Stomach smooth muscle (tissue), 2 donors: Measurements from ENCODE around the gene AGMO.
"Not testable (repeated sequence)": the region's sequence is repeated elsewhere in the genome, so short reads cannot be mapped to it uniquely, and the experiment has no call there.

ENCODE experiments used
- H3K27ac ChIP-seq: one replicate; pipeline ENCODE4 v1.7.0; 2013; ENCODE audit warnings: mild to moderate bottlenecking, low read length, inconsistent platforms
- H3K27me3 ChIP-seq, 2 donors: one replicate each; pipeline ENCODE4 v1.7.0; 2013; ENCODE audit warnings: low read length in 2 of 2; ENCODE audit not compliant: insufficient read depth in 2 of 2, control insufficient read depth in 1 of 2
- H3K36me3 ChIP-seq, 2 donors: one replicate each; pipeline ENCODE4 v1.7.0; 2013; ENCODE audit warnings: low read length in 2 of 2; ENCODE audit not compliant: control insufficient read depth in 2 of 2, insufficient read depth in 2 of 2
- H3K4me1 ChIP-seq: one replicate; pipeline ENCODE4 v1.7.0; 2013; ENCODE audit warnings: low read length; ENCODE audit not compliant: control insufficient read depth, insufficient read depth
- H3K4me3 ChIP-seq, 2 donors: one replicate each; pipeline ENCODE4 v1.7.0; 2013; ENCODE audit warnings: low read length in 2 of 2
- H3K9ac ChIP-seq, 2 donors: one replicate each; pipeline ENCODE4 v1.7.0; 2013; ENCODE audit warnings: low read length in 2 of 2, mild to moderate bottlenecking in 1 of 2
- H3K9me3 ChIP-seq, 2 donors: one replicate each; pipeline ENCODE4 v1.7.0; 2013; ENCODE audit warnings: low read length in 2 of 2; ENCODE audit not compliant: control insufficient read depth in 2 of 2
- donor health status: healthy.
- donor health status: Pancreatic carcinoma.

Gene AGMO

GRCh38 chr7:15560968-15561367, 847 bp downstream of the AGMO start:
- H3K9ac ChIP-seq, result no peak overlapping the region
- no peaks in the 10 kb centered on the region for H3K9me3 ChIP-seq
- no peaks in the 10 kb centered on the region for H3K4me1 ChIP-seq
- no peak overlapping the region for H3K27ac ChIP-seq
- no peaks in the 10 kb centered on the region for H3K27me3 ChIP-seq
- no peak overlapping the region for H3K4me3 ChIP-seq
- no peaks in the 10 kb centered on the region for H3K36me3 ChIP-seq

- Histone ChIP-seq H3K4me3 (no peak overlapping the region), H3K9me3 (no peaks in the 10 kb centered on the region), H3K4me1 (no peaks in the 10 kb centered on the region), H3K9ac (no peak overlapping the region), H3K36me3 (no peaks in the 10 kb centered on the region), H3K27me3 (no peaks in the 10 kb centered on the region), H3K27ac (no peak overlapping the region)
Measured at GRCh38 chr7:15559416-15559928, 2.3 kb downstream of the AGMO start.

GRCh38 chr7:15558756-15559155, 3.1 kb downstream of the AGMO start:
- no peak overlapping the region for H3K27ac ChIP-seq
- H3K27me3 ChIP-seq, result no peaks in the 10 kb centered on the region
- no peaks in the 10 kb centered on the region for H3K9me3 ChIP-seq
- H3K4me3 ChIP-seq, result no peak overlapping the region
- no peak overlapping the region for H3K9ac ChIP-seq
- no peaks in the 10 kb centered on the region for H3K4me1 ChIP-seq
- no peaks in the 10 kb centered on the region for H3K36me3 ChIP-seq

GRCh38 chr7:15557686-15558085, 4.1 kb downstream of the AGMO start:
- H3K4me1 ChIP-seq, result no peaks in the 10 kb centered on the region
- no peak overlapping the region for H3K9ac ChIP-seq
- no peak overlapping the region for H3K4me3 ChIP-seq
- no peak overlapping the region for H3K27ac ChIP-seq
- H3K27me3 ChIP-seq, result no peaks in the 10 kb centered on the region
- H3K9me3 ChIP-seq, result no peaks in the 10 kb centered on the region
- no peaks in the 10 kb centered on the region for H3K36me3 ChIP-seq

- Histone ChIP-seq H3K4me3 (no peak overlapping the region), H3K9me3 (no peaks in the 10 kb centered on the region), H3K27me3 (no peaks in the 10 kb centered on the region), H3K36me3 (no peaks in the 10 kb centered on the region), H3K27ac (no peak overlapping the region), H3K4me1 (no peaks in the 10 kb centered on the region), H3K9ac (no peak overlapping the region)
Measured at GRCh38 chr7:15557186-15557585, 4.6 kb downstream of the AGMO start.

GRCh38 chr7:15556339-15557105, 5.3 kb downstream of the AGMO start:
- Histone ChIP-seq H3K4me1 (no peaks in the 10 kb centered on the region), H3K36me3 (no peaks in the 10 kb centered on the region), H3K9me3 (no peaks in the 10 kb centered on the region), H3K4me3 (no peak overlapping the region), H3K9ac (no peak overlapping the region), H3K27ac (no peak overlapping the region), H3K27me3 (no peaks in the 10 kb centered on the region)

- Histone ChIP-seq H3K36me3 (no peaks in the 10 kb centered on the region), H3K27me3 (no peaks in the 10 kb centered on the region), H3K4me3 (no peak overlapping the region), H3K9ac (no peak overlapping the region), H3K4me1 (no peaks in the 10 kb centered on the region), H3K27ac (no peak overlapping the region), H3K9me3 (no peaks in the 10 kb centered on the region)
Measured at GRCh38 chr7:15555381-15555859, 6.4 kb downstream of the AGMO start.

- no peaks in the 10 kb centered on the region for H3K36me3 ChIP-seq
- H3K9me3 ChIP-seq, result no peaks in the 10 kb centered on the region
- H3K27me3 ChIP-seq, result no peaks in the 10 kb centered on the region
- H3K9ac ChIP-seq, result no peak overlapping the region
- H3K27ac ChIP-seq, result no peak overlapping the region
- no peaks in the 10 kb centered on the region for H3K4me1 ChIP-seq
- H3K4me3 ChIP-seq, result no peak overlapping the region
Measured at GRCh38 chr7:15554744-15555143, 7.1 kb downstream of the AGMO start.

- Histone ChIP-seq H3K36me3 (no peaks in the 10 kb centered on the region), H3K4me1 (no peaks in the 10 kb centered on the region), H3K9me3 (no peaks in the 10 kb centered on the region), H3K9ac (no peak overlapping the region), H3K27me3 (no peaks in the 10 kb centered on the region), H3K4me3 (no peak overlapping the region), H3K27ac (no peak overlapping the region)
Measured at GRCh38 chr7:15554081-15554480, 7.7 kb downstream of the AGMO start.

- H3K27ac ChIP-seq, H3K9ac ChIP-seq, H3K9me3 ChIP-seq, H3K4me1 ChIP-seq, H3K36me3 ChIP-seq, H3K4me3 ChIP-seq, H3K27me3 ChIP-seq: not testable (repeated sequence)
Measured at GRCh38 chr7:15547320-15547719, 14.5 kb downstream of the AGMO start.

- H3K27ac ChIP-seq, result no peak overlapping the region
Measured at GRCh38 chr7:15546272-15546792, 15.5 kb downstream of the AGMO start.

More at GRCh38 chr7:15546272-15546792, 15.5 kb downstream of the AGMO start:
- H3K9ac ChIP-seq, result no peak overlapping the region
- no peak overlapping the region for H3K4me3 ChIP-seq
- no peaks in the 10 kb centered on the region for H3K9me3 ChIP-seq
- H3K4me1 ChIP-seq, result no peaks in the 10 kb centered on the region
- H3K36me3 ChIP-seq, result no peaks in the 10 kb centered on the region
- H3K27me3 ChIP-seq, result no peaks in the 10 kb centered on the region
